ENCODE measurements around the gene RNASE8. TPM values are rescaled to one million over a fixed set of nuclear protein-coding genes. Genes with fewer than 3 reads are reported as not detected.

RNASE8 gene
- total RNA-seq, 1 donor from 2014 or later = not detected

DNA sequence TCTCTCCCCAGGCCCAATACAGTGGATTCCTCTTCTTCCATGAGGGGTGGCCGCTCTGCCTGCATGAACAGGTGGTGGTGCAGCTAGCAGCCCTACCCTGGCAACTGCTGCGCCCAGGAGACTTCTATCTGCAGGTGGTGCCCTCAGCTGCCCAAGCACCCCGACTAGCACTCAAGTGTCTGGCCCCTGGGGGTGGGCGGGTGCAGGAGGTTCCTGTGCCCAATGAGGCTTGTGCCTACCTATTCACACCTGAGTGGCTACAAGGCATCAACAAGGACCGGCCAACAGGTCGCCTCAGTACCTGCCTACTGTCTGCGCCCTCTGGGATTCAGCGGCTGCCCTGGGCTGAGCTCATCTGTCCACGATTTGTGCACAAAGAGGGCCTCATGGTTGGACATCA, 16.3 kb downstream of the RNASE8 start:
- Mint-ChIP-seq H3K36me3 (ENCODE audit: low read depth) (peaks cover 37% of the 10 kb centered on the region), H3K9me3 (ENCODE audit: low read depth) (no peaks in the 10 kb centered on the region), H3K4me3 (ENCODE audit: unreplicated experiment) (no peak overlapping the region), H3K27ac (ENCODE audit: unreplicated experiment) (no peak overlapping the region), H3K4me1 (ENCODE audit: low read depth) (peaks cover 35% of the 10 kb centered on the region), H3K27me3 (ENCODE audit: low read depth) (no peaks in the 10 kb centered on the region)
- TF ChIP-seq, protein P1, sequence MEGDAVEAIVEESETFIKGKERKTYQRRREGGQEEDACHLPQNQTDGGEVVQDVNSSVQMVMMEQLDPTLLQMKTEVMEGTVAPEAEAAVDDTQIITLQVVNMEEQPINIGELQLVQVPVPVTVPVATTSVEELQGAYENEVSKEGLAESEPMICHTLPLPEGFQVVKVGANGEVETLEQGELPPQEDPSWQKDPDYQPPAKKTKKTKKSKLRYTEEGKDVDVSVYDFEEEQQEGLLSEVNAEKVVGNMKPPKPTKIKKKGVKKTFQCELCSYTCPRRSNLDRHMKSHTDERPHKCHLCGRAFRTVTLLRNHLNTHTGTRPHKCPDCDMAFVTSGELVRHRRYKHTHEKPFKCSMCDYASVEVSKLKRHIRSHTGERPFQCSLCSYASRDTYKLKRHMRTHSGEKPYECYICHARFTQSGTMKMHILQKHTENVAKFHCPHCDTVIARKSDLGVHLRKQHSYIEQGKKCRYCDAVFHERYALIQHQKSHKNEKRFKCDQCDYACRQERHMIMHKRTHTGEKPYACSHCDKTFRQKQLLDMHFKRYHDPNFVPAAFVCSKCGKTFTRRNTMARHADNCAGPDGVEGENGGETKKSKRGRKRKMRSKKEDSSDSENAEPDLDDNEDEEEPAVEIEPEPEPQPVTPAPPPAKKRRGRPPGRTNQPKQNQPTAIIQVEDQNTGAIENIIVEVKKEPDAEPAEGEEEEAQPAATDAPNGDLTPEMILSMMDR (IDR thresholded peaks at IDR 0.05) = no peak
- no peak for DNase-seq (ENCODE audit: low spot score)

GRCh38 chr14:21074398-21075272, 17.0 kb downstream of the RNASE8 start:
- H3K9me3 Mint-ChIP-seq (ENCODE audit: low read depth) = no peaks in the 10 kb centered on the region
- peaks cover 41% of the 10 kb centered on the region for H3K36me3 Mint-ChIP-seq (ENCODE audit: low read depth)
- H3K4me3 Mint-ChIP-seq (ENCODE audit: unreplicated experiment) = no peak overlapping the region
- H3K27me3 Mint-ChIP-seq (ENCODE audit: low read depth) = no peaks in the 10 kb centered on the region
- peaks cover 28% of the 10 kb centered on the region for H3K4me1 Mint-ChIP-seq (ENCODE audit: low read depth)
- TF ChIP-seq, protein P1 (IDR thresholded peaks at IDR 0.05) = no peak
- no peak overlapping the region for H3K27ac Mint-ChIP-seq (ENCODE audit: unreplicated experiment)
- DNase-seq (ENCODE audit: low spot score) = no peak

- peaks cover 26% of the 10 kb centered on the region for H3K4me1 Mint-ChIP-seq (ENCODE audit: low read depth)
- H3K27me3 Mint-ChIP-seq (ENCODE audit: low read depth) = no peaks in the 10 kb centered on the region
- H3K9me3 Mint-ChIP-seq (ENCODE audit: low read depth) = no peaks in the 10 kb centered on the region
- no peak for DNase-seq (ENCODE audit: low spot score)
- TF ChIP-seq, protein P1 (IDR thresholded peaks at IDR 0.05) = no peak
- H3K4me3 Mint-ChIP-seq (ENCODE audit: unreplicated experiment) = no peak overlapping the region
- peaks cover 45% of the 10 kb centered on the region for H3K36me3 Mint-ChIP-seq (ENCODE audit: low read depth)
- H3K27ac Mint-ChIP-seq (ENCODE audit: unreplicated experiment) = no peak overlapping the region
These were observed 18.3 kb downstream of the RNASE8 start for GRCh38 chr14:21075719-21076437.

- Mint-ChIP-seq H3K4me3 (ENCODE audit: unreplicated experiment) (no peak overlapping the region), H3K27me3 (ENCODE audit: low read depth) (no peaks in the 10 kb centered on the region), H3K27ac (ENCODE audit: unreplicated experiment) (peak overlapping the region; percentile 49), H3K36me3 (ENCODE audit: low read depth) (peaks cover 50% of the 10 kb centered on the region), H3K4me1 (ENCODE audit: low read depth) (peaks cover 14% of the 10 kb centered on the region), H3K9me3 (ENCODE audit: low read depth) (no peaks in the 10 kb centered on the region)
- TF ChIP-seq, protein P1 (IDR thresholded peaks at IDR 0.05) = no peak
- DNase-seq (ENCODE audit: low spot score) = no peak
These were observed 20.1 kb downstream of the RNASE8 start for GRCh38 chr14:21077672-21078071.

GRCh38 chr14:21078287-21078686, 20.7 kb downstream of the RNASE8 start:
- Mint-ChIP-seq H3K4me3 (ENCODE audit: unreplicated experiment) (no peak overlapping the region), H3K36me3 (ENCODE audit: low read depth) (peaks cover 50% of the 10 kb centered on the region)
- no peak for DNase-seq (ENCODE audit: low spot score)

More at GRCh38 chr14:21078287-21078686, 20.7 kb downstream of the RNASE8 start:
- TF ChIP-seq, protein P1 (IDR thresholded peaks at IDR 0.05) = no peak
- no peaks in the 10 kb centered on the region for H3K27me3 Mint-ChIP-seq (ENCODE audit: low read depth)
- H3K4me1 Mint-ChIP-seq (ENCODE audit: low read depth) = peaks cover 9% of the 10 kb centered on the region
- H3K9me3 Mint-ChIP-seq (ENCODE audit: low read depth) = no peaks in the 10 kb centered on the region
- H3K27ac Mint-ChIP-seq (ENCODE audit: unreplicated experiment) = no peak overlapping the region

Measured in chondrocyte (in vitro differentiated cells).